ENCODE data around the gene TSPAN4. TPM values are rescaled to one million over a fixed set of nuclear protein-coding genes. Genes with fewer than 3 reads are reported as not detected.

TSPAN4 gene
- total and polyA plus RNA-seq, 9 of the 15 experiments (the other 6 are each of a cell fraction or from before 2014, with no cell fraction given), result 0.07 to 31.0 (median 15.7) TPM

DNA sequence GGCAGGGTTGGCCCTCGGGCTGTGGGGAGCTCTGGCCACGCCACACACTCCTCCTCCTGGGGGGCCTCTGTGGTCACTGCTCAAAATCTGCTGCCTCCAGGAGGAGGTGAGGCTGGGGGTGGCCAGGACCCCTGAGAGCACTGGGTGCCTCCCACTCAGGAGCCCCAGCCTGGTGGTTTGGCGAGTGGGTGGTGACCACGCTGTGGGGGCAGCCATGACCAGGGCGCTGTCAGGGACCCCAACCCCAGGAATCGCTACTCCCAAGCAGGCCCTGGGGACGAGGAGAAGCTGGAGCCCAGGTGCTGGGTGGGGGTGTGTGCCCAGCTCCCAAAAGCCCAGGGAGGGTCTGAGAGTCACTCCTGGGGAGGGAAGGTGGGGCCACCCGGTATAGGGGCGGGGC is 30.1 kb downstream of the TSPAN4 start:
- no TSS peak for BruUV-seq (replicated peaks)
- peaks cover 28% of the 10 kb centered on the region for H4K20me1 ChIP-seq (replicated peaks; ENCODE audit: control insufficient read depth, insufficient read depth, low read length)
- FAIRE-seq, result no peak
- no peaks in the 10 kb centered on the region for H3K27me3 ChIP-seq (ENCODE audit: control insufficient read depth in 2 of 2, insufficient read depth in 2 of 2, low read length in 2 of 2)
- in situ Hi-C loops (cut with MboI) (no loop called here), intact Hi-C loops (cut with micrococcal nuclease) (no loop called here)
- 96% methylated on average over 7 of the region's 9 CpGs for WGBS (ENCODE audit: insufficient coverage, low coverage, missing lambda C conversion rate)
- no peak overlapping the region for H3K4me3 ChIP-seq
- no peak for DNase-seq (ENCODE audit: extremely low read depth in 1 of 4, low spot score in 3 of 4)
- H3K4me2 ChIP-seq (ENCODE audit: insufficient read depth, low read length), result no peak overlapping the region
- H3K36me3 ChIP-seq (ENCODE audit: control insufficient read depth, insufficient read depth, low read length), result peaks cover 59% of the 10 kb centered on the region
- no peak overlapping the region for H2AFZ ChIP-seq (ENCODE audit: low read depth, low read length)
- ChIA-PET CTCF (ENCODE audit: low intra/inter-chr PET ratio) (no interaction called here), POLR2A (interaction anchor here (0.7 to 2.5 kb wide), 6 partner anchors 9 to 38 kb away, joined by 3 to 13 read pairs (median 4); partner anchors contain the start of gene CHID1)
- no peak overlapping the region for H3K27ac ChIP-seq (ENCODE audit: extremely low read depth, low read depth, low read length)
- no peak for ATAC-seq
- peaks cover 20% of the 10 kb centered on the region for H3K9me1 ChIP-seq (ENCODE audit: control insufficient read depth, insufficient read depth, low read length)
- H3K79me2 ChIP-seq (ENCODE audit: control insufficient read depth, insufficient read depth, low read length), result no peaks in the 10 kb centered on the region
- peak overlapping the region in 1 of 2 experiments; percentile 29; a peak in 2 of 4 replicates for H3K9ac ChIP-seq (ENCODE audit: insufficient read depth in 1 of 2, low read depth in 2 of 2, low read length in 2 of 2)
- no peaks in the 10 kb centered on the region for H3K9me3 ChIP-seq (replicated peaks; ENCODE audit: control insufficient read depth, insufficient read depth, low read depth, low read length)
- H3K4me1 ChIP-seq (replicated peaks in 1 of 2; ENCODE audit: control insufficient read depth in 2 of 2, insufficient read depth in 2 of 2, low read length in 2 of 2), result peaks cover 25 to 82% of the 10 kb centered on the region in 2 experiments; a peak in 4 of 5 replicates
- TF ChIP-seq, protein P1, sequence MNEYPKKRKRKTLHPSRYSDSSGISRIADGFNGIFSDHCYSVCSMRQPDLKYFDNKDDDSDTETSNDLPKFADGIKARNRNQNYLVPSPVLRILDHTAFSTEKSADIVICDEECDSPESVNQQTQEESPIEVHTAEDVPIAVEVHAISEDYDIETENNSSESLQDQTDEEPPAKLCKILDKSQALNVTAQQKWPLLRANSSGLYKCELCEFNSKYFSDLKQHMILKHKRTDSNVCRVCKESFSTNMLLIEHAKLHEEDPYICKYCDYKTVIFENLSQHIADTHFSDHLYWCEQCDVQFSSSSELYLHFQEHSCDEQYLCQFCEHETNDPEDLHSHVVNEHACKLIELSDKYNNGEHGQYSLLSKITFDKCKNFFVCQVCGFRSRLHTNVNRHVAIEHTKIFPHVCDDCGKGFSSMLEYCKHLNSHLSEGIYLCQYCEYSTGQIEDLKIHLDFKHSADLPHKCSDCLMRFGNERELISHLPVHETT (CRISPR knock-in tag; conservative IDR thresholded peaks at IDR 0.05 in 1 of 2, IDR thresholded peaks at IDR 0.05 in 1 of 2), result no peak
- TF ChIP-seq ZNF133 (CRISPR knock-in tag; IDR thresholded peaks at IDR 0.05) (no peak), MEF2A (IDR thresholded peaks at IDR 0.05; ENCODE audit: control insufficient read depth, low read depth, low read length) (no peak), ESRRA (IDR thresholded peaks at IDR 0.05; ENCODE audit: borderline replicate concordance, low read depth) (no peak), BCL6 (CRISPR knock-in tag; IDR thresholded peaks at IDR 0.05) (no peak), ZNF140 (CRISPR knock-in tag; IDR thresholded peaks at IDR 0.05) (no peak), CC2D1A (IDR thresholded peaks at IDR 0.05) (no peak), E2F8 (IDR thresholded peaks at IDR 0.05; ENCODE audit: low read depth, partially characterized antibody) (no peak), KDM4B (IDR thresholded peaks at IDR 0.05; ENCODE audit: borderline replicate concordance in 2 of 2, low read depth in 1 of 2) (no peak), CHD4 (IDR thresholded peaks at IDR 0.05; ENCODE audit: insufficient read depth, insufficient replicate concordance, low read depth, low read length, poor library complexity, severe bottlenecking) (no peak), MECOM (CRISPR knock-in tag; IDR thresholded peaks at IDR 0.05) (no peak), ZSCAN29 (IDR thresholded peaks at IDR 0.05) (no peak), HDAC8 (tag; IDR thresholded peaks at IDR 0.05) (no peak)
- TF ChIP-seq, protein P2, sequence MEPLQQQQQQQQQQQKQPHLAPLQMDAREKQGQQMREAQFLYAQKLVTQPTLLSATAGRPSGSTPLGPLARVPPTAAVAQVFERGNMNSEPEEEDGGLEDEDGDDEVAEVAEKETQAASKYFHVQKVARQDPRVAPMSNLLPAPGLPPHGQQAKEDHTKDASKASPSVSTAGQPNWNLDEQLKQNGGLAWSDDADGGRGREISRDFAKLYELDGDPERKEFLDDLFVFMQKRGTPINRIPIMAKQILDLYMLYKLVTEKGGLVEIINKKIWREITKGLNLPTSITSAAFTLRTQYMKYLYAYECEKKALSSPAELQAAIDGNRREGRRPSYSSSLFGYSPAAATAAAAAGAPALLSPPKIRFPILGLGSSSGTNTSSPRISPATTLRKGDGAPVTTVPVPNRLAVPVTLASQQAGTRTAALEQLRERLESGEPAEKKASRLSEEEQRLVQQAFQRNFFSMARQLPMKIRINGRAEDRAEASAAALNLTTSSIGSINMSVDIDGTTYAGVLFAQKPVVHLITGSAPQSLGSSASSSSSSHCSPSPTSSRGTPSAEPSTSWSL (CRISPR knock-in tag; IDR thresholded peaks at IDR 0.05; ENCODE audit: borderline replicate concordance), result no peak
- TF ChIP-seq, protein P3, sequence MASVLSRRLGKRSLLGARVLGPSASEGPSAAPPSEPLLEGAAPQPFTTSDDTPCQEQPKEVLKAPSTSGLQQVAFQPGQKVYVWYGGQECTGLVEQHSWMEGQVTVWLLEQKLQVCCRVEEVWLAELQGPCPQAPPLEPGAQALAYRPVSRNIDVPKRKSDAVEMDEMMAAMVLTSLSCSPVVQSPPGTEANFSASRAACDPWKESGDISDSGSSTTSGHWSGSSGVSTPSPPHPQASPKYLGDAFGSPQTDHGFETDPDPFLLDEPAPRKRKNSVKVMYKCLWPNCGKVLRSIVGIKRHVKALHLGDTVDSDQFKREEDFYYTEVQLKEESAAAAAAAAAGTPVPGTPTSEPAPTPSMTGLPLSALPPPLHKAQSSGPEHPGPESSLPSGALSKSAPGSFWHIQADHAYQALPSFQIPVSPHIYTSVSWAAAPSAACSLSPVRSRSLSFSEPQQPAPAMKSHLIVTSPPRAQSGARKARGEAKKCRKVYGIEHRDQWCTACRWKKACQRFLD (CRISPR knock-in tag; IDR thresholded peaks at IDR 0.05), result no peak

All from K562 (cell line).